ENCODE data around the gene ADORA1. TPM values are rescaled to one million over a fixed set of nuclear protein-coding genes. Genes with fewer than 3 reads are reported as not detected.
A peak's percentile ranks its signal among the peaks of the same experiment; 100 is the strongest.

The ADORA1 gene
- total and polyA plus RNA-seq, 2 donors = 0.28 to 0.64 TPM

GRCh38 chr1:203172184-203173010, 44.9 kb downstream of the ADORA1 start:
- DNase-seq (ENCODE audit: low read depth in 6 of 9, low spot score in 9 of 9) = peak in 8 of 9 donors; percentile 3 to 57 (median 25)
- Histone ChIP-seq H3K4me1 (ENCODE audit: control insufficient read depth in 2 of 2, insufficient read depth in 2 of 2, low read length in 2 of 2) (no peaks in the 10 kb centered on the region), H3K27ac (ENCODE audit: low read depth in 1 of 2, low read length in 1 of 2) (no peak overlapping the region), H3K9me3 (ENCODE audit: control insufficient read depth in 2 of 2, insufficient read depth in 1 of 2, low read length in 1 of 2) (no peaks in the 10 kb centered on the region), H3K4me3 (ENCODE audit: low read length in 2 of 2) (no peak overlapping the region), H3K27me3 (ENCODE audit: control insufficient read depth in 2 of 2, insufficient read depth in 1 of 2, low read length in 1 of 2) (peaks cover 0 to 3% of the 10 kb centered on the region in 2 donors), H3K36me3 (ENCODE audit: control insufficient read depth in 2 of 2, insufficient read depth in 2 of 2, low read length in 1 of 2) (no peaks in the 10 kb centered on the region)
- 62% methylated on average over 8 of the region's 8 CpGs for WGBS

GRCh38 chr1:203173011-203173555, 45.6 kb downstream of the ADORA1 start:
- Histone ChIP-seq H3K9me3 (ENCODE audit: control insufficient read depth in 2 of 2, insufficient read depth in 1 of 2, low read length in 1 of 2) (no peaks in the 10 kb centered on the region), H3K36me3 (ENCODE audit: control insufficient read depth in 2 of 2, insufficient read depth in 2 of 2, low read length in 1 of 2) (no peaks in the 10 kb centered on the region), H3K4me1 (ENCODE audit: control insufficient read depth in 2 of 2, insufficient read depth in 2 of 2, low read length in 2 of 2) (no peaks in the 10 kb centered on the region), H3K4me3 (ENCODE audit: low read length in 2 of 2) (no peak overlapping the region), H3K27ac (ENCODE audit: low read depth in 1 of 2, low read length in 1 of 2) (no peak overlapping the region), H3K27me3 (ENCODE audit: control insufficient read depth in 2 of 2, insufficient read depth in 1 of 2, low read length in 1 of 2) (peaks cover 0 to 5% of the 10 kb centered on the region in 2 donors)
- no peak for DNase-seq (ENCODE audit: low read depth in 6 of 9, low spot score in 9 of 9)
- 94% methylated on average over 2 of the region's 2 CpGs for WGBS

GRCh38 chr1:203173566-203173965, 46.0 kb downstream of the ADORA1 start:
- no peak overlapping the region for H3K4me3 ChIP-seq (ENCODE audit: low read length in 2 of 2)
- H3K4me1 ChIP-seq (ENCODE audit: control insufficient read depth in 2 of 2, insufficient read depth in 2 of 2, low read length in 2 of 2) = no peaks in the 10 kb centered on the region
- H3K27ac ChIP-seq (ENCODE audit: low read depth in 1 of 2, low read length in 1 of 2) = no peak overlapping the region
- H3K36me3 ChIP-seq (ENCODE audit: control insufficient read depth in 2 of 2, insufficient read depth in 2 of 2, low read length in 1 of 2) = no peaks in the 10 kb centered on the region
- 91% methylated on average over 5 of the region's 5 CpGs for WGBS
- no peak for DNase-seq (ENCODE audit: low read depth in 6 of 9, low spot score in 9 of 9)
- peaks cover 0 to 5% of the 10 kb centered on the region in 2 donors for H3K27me3 ChIP-seq (ENCODE audit: control insufficient read depth in 2 of 2, insufficient read depth in 1 of 2, low read length in 1 of 2)
- H3K9me3 ChIP-seq (ENCODE audit: control insufficient read depth in 2 of 2, insufficient read depth in 1 of 2, low read length in 1 of 2) = no peaks in the 10 kb centered on the region

GRCh38 chr1:203174324-203174985, 46.9 kb downstream of the ADORA1 start:
- no peaks in the 10 kb centered on the region for H3K36me3 ChIP-seq (ENCODE audit: control insufficient read depth in 2 of 2, insufficient read depth in 2 of 2, low read length in 1 of 2)
- 97% methylated on average over 12 of the region's 12 CpGs for WGBS
- H3K27ac ChIP-seq (ENCODE audit: low read depth in 1 of 2, low read length in 1 of 2) = no peak overlapping the region
- no peaks in the 10 kb centered on the region for H3K9me3 ChIP-seq (ENCODE audit: control insufficient read depth in 2 of 2, insufficient read depth in 1 of 2, low read length in 1 of 2)
- no peak for DNase-seq (ENCODE audit: low read depth in 6 of 9, low spot score in 9 of 9)
- H3K4me3 ChIP-seq (ENCODE audit: low read length in 2 of 2) = no peak overlapping the region
- no peaks in the 10 kb centered on the region for H3K4me1 ChIP-seq (ENCODE audit: control insufficient read depth in 2 of 2, insufficient read depth in 2 of 2, low read length in 2 of 2)
- peaks cover 0 to 5% of the 10 kb centered on the region in 2 donors for H3K27me3 ChIP-seq (ENCODE audit: control insufficient read depth in 2 of 2, insufficient read depth in 1 of 2, low read length in 1 of 2)

GRCh38 chr1:203175237-203175826, 47.8 kb downstream of the ADORA1 start, which contains the start of gene MYBPH:
TSS of gene MYBPH (minus strand) at chr1:203175826. CDS start at chr1:203175755, 71 bp downstream.
- no peaks in the 10 kb centered on the region for H3K4me1 ChIP-seq (ENCODE audit: control insufficient read depth in 2 of 2, insufficient read depth in 2 of 2, low read length in 2 of 2)
- H3K9me3 ChIP-seq (ENCODE audit: control insufficient read depth in 2 of 2, insufficient read depth in 1 of 2, low read length in 1 of 2) = no peaks in the 10 kb centered on the region
- no peak within 1 kb of the TSS for H3K4me3 ChIP-seq (ENCODE audit: low read length in 2 of 2)
- H3K36me3 ChIP-seq (ENCODE audit: control insufficient read depth in 2 of 2, insufficient read depth in 2 of 2, low read length in 1 of 2) = no peaks in the 10 kb centered on the region
- DNase-seq (ENCODE audit: low read depth in 6 of 9, low spot score in 9 of 9) = no peak
- peaks cover 0 to 5% of the 10 kb centered on the region in 2 donors for H3K27me3 ChIP-seq (ENCODE audit: control insufficient read depth in 2 of 2, insufficient read depth in 1 of 2, low read length in 1 of 2)
- H3K27ac ChIP-seq (ENCODE audit: low read depth in 1 of 2, low read length in 1 of 2) = no peak within 1 kb of the TSS
- 92% methylated on average over 5 of the region's 5 CpGs for WGBS

GRCh38 chr1:203175827-203176241, 48.3 kb downstream of the ADORA1 start:
- Histone ChIP-seq H3K4me3 (ENCODE audit: low read length in 2 of 2) (no peak overlapping the region), H3K27ac (ENCODE audit: low read depth in 1 of 2, low read length in 1 of 2) (no peak overlapping the region), H3K9me3 (ENCODE audit: control insufficient read depth in 2 of 2, insufficient read depth in 1 of 2, low read length in 1 of 2) (no peaks in the 10 kb centered on the region), H3K27me3 (ENCODE audit: control insufficient read depth in 2 of 2, insufficient read depth in 1 of 2, low read length in 1 of 2) (peaks cover 0 to 5% of the 10 kb centered on the region in 2 donors), H3K36me3 (ENCODE audit: control insufficient read depth in 2 of 2, insufficient read depth in 2 of 2, low read length in 1 of 2) (no peaks in the 10 kb centered on the region), H3K4me1 (ENCODE audit: control insufficient read depth in 2 of 2, insufficient read depth in 2 of 2, low read length in 2 of 2) (no peaks in the 10 kb centered on the region)
- WGBS = 58% methylated on average over 9 of the region's 9 CpGs
- no peak for DNase-seq (ENCODE audit: low read depth in 6 of 9, low spot score in 9 of 9)

- Histone ChIP-seq H3K36me3 (ENCODE audit: control insufficient read depth in 2 of 2, insufficient read depth in 2 of 2, low read length in 1 of 2) (no peaks in the 10 kb centered on the region), H3K4me3 (ENCODE audit: low read length in 2 of 2) (no peak overlapping the region), H3K27me3 (ENCODE audit: control insufficient read depth in 2 of 2, insufficient read depth in 1 of 2, low read length in 1 of 2) (peaks cover 0 to 5% of the 10 kb centered on the region in 2 donors), H3K9me3 (ENCODE audit: control insufficient read depth in 2 of 2, insufficient read depth in 1 of 2, low read length in 1 of 2) (no peaks in the 10 kb centered on the region), H3K27ac (ENCODE audit: low read depth in 1 of 2, low read length in 1 of 2) (no peak overlapping the region), H3K4me1 (ENCODE audit: control insufficient read depth in 2 of 2, insufficient read depth in 2 of 2, low read length in 2 of 2) (no peaks in the 10 kb centered on the region)
- no peak for DNase-seq (ENCODE audit: low read depth in 6 of 9, low spot score in 9 of 9)
- WGBS = 98% methylated on average over 9 of the region's 9 CpGs
Observed at GRCh38 chr1:203176273-203177035, 48.9 kb downstream of the ADORA1 start.

GRCh38 chr1:203177036-203177405, 49.5 kb downstream of the ADORA1 start:
- no peaks in the 10 kb centered on the region for H3K9me3 ChIP-seq (ENCODE audit: control insufficient read depth in 2 of 2, insufficient read depth in 1 of 2, low read length in 1 of 2)
- no peak overlapping the region for H3K4me3 ChIP-seq (ENCODE audit: low read length in 2 of 2)
- WGBS = 96% methylated on average over 6 of the region's 6 CpGs
- no peaks in the 10 kb centered on the region for H3K36me3 ChIP-seq (ENCODE audit: control insufficient read depth in 2 of 2, insufficient read depth in 2 of 2, low read length in 1 of 2)
- DNase-seq (ENCODE audit: low read depth in 6 of 9, low spot score in 9 of 9) = no peak
- H3K27ac ChIP-seq (ENCODE audit: low read depth in 1 of 2, low read length in 1 of 2) = no peak overlapping the region
- H3K4me1 ChIP-seq (ENCODE audit: control insufficient read depth in 2 of 2, insufficient read depth in 2 of 2, low read length in 2 of 2) = no peaks in the 10 kb centered on the region
- H3K27me3 ChIP-seq (ENCODE audit: control insufficient read depth in 2 of 2, insufficient read depth in 1 of 2, low read length in 1 of 2) = peaks cover 0 to 3% of the 10 kb centered on the region in 2 donors

Data from thymus (tissue), 11 donors.